ENCODE measurements around the gene ASB5.
A peak's percentile ranks its signal among the peaks of the same experiment; 100 is the strongest.
"Not testable (repeated sequence)": the region's sequence is repeated elsewhere in the genome, so short reads cannot be mapped to it uniquely, and the experiment has no call there.

Gene ASB5

DNA sequence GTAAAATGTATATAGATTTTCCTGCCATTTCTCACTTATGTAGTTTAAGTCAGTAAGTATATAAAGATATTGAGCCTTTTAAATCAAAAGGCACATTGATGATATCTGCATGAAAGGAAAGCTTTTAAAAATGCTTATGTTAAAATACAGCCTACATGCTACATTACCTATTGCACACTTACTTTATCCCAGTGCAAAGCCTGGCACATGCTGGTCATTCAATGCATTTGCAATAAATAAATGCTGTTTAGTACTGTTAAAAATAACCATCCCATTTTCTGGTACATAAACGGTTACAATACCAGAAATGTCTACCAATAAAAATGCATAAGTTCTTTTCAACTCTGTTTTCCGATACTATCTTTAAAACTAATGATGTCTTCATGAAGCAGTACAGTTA lies 51.5 kb downstream of the ASB5 start:
- no peak for DNase-seq

DNA sequence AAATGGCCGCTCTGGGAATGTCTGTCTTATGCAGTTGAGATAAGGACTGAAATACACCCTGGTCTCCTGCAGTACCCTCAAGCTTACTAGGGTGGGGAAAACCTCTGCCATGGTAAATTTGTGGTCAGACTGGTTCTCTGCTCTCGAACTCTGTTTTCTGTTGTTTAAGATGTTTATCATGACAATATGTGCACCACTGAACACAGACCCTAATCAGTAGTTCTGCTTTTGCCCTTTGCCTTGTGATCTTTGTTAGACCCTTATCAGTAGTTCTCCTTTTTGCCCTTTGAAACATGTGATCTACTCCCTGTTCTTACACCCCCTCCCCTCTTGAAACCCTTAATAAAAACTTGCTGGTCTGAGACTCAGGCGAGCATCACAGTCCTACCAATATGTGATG lies 56.7 kb downstream of the ASB5 start:
- not testable (repeated sequence) for DNase-seq

DNA sequence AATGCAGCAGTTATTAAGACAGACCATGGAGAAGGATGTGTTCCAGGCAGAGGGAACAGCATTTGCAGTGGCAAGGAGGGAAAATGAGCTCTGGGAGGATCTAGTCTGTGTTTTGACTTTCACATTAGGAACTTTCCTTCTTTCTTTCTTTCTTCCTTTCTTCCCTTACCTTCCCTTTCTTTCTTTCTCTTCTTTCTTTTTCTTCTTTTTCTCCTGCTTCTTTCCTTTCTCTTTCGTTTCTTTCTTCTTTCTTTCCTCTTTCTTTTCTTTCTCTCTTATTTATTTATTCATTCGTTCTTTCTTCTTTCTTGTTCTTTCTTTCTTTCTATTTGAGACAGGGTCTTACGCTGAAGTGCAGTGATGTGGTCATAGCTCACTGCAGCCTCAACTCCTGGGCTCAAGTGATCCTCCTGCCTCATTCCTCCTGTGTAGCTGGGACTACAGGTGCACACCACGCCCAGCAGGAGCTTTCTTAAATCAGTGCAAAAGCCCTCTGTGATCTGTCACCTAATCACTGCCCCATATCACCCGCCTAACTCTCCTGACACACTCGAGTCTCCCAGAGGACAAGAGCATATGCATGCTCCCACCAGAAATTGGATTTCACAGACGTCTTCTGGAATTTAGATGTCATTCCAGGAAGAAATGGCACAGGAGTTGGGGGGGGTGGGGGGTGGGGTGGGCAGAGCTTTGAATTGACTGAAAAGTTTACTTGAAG lies 58.3 kb downstream of the ASB5 start:
- DNase-seq, result no peak

DNA sequence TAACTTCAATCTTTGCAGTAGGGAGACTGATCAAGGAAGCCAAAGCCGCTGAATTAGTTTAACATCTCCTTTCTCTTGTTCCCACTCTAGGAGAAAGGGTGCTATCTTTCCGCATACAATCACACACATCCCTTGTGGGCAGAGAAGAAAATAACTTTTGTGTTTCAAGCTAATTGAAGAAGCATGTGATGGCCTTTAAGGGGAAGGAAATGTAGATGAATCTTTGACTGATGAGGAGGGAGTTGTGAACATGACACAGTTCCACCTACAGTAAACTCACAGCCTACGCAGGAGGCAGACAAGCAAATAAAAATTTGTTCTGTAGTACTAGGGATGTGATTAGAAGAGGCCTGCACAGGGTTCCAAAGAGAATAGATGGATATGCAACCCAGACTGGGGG lies 58.9 kb downstream of the ASB5 start:
- no peak for DNase-seq

DNA sequence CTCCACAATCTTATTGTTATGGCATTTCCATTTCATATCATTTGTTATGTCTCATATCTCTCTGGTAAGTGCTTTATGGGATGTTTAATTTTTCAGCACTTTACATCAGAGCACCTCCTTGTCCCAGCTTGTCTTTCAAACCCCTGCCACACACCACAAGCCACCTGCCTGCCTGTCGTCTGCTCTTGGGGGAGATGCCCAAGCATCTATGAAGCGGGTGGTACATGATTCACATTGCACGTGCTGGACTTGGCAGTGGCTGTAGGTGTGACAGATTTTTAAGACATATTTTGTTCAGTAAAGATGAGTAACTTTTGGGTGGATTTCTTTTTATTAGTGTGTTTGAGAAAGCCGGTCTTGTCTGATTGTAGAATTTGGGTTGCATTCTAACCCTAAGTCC lies 59.5 kb downstream of the ASB5 start:
- no peak for DNase-seq

DNA sequence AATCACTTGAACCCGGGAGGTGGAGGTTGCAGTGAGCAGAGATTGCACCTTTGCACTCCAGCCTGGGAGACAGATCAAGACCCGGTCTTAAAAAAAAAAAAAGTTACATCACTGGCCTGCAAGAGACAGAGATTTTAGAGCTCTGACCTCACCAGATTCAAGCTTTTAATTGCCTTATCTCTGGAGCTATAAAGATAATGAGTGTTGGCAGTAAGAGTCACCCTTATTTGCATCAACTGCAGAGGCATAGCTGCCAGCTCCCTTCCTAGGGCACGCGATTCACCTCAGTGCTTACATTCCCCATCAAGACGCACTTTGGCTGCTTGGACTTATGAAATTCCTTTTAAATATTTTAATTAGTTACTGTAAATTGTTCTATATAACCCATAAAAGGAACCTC lies 61.2 kb downstream of the ASB5 start:
- no peak for DNase-seq

DNA sequence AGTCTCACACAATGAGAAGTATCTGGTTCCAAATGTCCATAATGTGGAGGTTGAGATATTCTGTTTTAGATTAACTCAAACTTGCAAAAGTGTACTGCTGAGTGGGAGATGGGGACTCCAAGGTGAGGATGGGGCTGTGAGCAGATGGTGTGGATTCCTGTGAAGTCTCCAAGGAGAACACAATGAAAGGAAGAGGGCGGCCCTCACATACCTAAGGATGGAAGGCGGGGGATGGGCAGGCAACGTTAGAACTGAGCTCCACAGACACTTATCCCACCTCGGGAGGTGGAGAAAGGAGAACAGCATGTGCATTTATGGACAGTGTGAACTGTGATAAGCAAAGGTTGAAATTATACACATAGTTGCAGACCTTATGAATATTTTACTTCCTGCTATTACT lies 63.7 kb downstream of the ASB5 start:
- DNase-seq, result no peak

DNA sequence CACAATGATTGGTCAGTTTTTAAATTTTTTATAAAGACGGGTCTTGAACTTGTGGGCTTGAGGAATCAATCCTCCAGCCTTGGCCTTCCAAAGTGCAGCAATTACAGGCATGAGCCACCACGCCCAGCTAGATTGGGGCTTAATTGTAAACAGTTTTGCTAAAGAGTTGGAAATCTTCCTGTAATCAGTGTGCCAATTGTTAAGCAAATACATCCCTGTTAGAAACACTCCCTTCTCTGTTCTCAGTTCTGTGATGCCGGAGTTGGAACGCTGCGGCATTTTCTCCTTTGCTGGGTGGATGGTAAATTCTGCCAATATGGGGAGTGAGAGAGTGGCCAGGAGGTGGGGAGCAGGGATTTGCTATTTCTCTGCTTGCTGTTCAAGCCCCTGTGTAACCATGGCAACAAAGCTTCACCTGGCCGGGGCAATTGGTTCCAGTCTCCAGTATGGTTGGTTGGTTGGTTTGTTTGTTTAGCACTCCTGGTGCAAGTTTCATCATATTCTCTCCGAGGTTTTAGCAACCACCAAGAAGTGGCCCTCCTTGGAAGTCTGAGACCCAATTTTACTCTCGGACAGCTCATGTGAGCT lies 70.6 kb downstream of the ASB5 start:
- DNase-seq, result no peak

DNA sequence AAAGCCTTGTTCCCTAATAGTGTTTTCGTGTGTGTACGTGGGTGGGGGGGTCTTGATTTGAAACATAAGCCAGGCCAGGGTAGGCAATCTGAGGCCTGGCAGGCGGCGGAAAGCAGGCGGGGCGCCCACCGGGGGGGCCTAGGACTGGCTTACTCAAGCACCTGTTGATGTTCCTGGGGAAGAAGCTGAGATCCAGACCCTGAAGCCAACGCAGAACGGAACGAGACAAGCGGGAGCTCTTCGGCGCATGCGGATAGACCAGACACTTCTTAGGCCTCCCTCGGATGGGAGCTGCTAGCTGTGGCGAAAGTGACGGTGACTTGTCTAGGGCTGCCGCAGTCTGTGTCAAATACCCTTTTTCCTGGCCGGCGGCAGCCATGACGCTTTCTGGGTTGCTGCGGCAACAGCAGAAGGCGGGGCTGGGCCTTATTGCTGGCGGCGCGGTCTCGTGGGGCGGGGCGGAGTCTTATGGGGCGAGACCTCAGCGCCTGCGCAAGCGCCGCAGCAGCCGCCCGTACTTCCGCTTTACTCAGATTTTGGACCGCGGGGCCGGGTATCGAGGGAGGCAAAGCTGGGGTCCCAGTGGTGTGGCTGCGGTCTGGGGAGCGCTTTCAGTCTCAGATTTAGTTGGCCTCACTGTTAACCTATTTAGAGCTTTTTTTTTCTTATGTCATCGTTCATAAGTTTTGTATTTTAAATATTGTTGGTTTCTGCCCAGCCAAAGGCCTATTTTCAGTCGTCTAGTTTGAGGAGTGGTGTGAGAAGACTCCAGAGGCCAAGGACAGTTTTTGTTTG lies 73.6 kb downstream of the ASB5 start, which contains the start of gene SPATA4:
Gene SPATA4 (minus strand): TSS at position 402 of the 795 bp plus-strand sequence. CDS start 23 bp downstream, at position 379.
- DNase-seq, result peak; percentile 18

DNA sequence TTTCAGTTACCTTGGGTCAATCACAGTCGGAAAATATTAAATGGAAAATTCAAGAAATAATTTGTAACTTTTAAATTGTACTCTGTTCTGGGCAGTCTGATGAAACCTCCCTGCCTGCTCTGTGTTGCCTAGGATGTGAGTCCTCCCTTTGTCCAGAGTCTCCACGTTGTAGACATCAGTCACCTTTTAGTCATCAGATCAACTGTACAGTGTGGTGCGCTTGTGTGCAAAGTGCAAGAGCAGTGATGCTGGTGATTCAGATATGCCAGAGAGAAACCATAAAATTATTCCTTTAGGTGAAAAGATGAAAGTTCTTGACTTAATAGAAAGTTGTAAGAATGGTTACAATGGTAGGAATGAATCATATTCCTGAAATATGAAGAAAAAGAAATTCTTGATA lies 75.1 kb downstream of the ASB5 start:
- DNase-seq, result no peak

DNA sequence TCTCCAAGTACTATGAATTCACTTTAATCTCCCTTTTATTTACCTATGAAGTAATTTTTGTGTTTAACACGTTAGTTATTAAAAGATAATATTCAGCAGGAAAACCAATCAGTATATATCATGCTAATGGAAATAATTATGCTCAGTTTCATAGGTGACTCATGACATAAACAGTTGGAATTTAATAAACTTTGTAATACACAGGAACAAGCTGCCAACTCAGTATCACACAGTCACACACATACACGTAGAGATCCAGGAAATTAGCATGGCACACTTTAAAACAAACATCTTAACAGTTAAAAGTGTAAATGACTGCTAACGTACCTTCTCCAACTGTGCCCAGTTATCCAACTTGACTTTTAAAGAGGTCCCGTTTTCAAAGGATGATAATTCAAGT lies 75.9 kb downstream of the ASB5 start:
- DNase-seq, result no peak

DNA sequence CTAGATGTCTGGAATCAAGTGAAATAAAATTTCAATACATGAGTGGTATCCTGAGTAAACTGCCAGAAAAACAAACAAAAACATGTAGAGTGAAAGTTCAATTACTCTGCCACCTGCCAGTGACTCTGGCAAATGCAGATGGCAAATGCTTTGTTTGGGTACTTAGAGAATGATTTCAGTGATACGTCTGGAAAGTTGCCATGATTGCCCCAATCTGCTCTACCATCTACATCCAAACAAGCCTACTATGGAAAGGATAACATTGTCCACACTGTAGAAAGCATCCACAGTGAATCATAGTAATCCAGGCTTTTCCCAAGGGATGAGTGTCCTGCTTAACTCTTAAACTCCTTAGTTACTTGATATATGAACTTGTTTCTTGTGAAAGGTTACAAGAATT lies 77.0 kb downstream of the ASB5 start:
- DNase-seq, result no peak

DNA sequence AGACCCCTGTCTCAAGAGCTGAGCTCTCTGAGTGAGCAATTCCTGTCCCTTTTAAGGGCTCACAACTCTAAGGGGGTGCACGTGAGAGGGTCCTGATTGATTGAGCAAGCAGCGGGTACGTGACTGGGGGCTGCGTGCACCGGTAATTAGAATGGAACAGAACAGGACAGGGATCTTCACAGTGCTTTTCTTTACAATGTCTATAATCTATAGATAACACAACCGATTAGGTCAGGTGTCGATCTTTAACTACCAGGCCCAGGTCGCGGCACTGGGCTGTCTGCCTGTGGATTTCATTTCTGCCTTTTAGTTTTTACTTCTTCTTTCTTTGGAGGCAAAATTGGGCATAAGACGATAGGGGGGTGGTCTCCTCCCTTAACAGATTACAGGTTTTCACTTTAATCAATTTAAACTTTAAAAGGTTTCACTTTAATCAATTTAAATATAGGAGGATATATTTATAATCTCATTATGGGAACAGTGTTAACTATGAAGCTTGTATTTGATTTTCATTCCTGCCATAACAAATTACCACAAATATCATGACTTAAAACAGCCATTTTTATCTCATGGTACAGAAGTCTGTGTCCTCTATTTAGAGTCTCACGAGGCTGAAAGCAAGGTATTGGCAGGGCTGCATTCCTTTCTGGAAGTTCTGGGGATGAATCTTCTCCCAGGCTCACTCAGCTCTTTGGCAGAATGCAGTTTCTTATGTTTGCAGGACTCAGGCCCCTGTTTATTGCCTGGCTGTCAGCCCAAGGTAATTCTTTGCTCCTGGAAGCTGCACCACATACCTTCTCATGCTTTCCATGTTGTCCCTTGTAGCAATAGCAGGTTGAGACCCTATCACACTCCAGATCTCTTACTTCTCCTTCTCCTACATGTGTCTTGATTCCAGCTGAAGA lies 78.9 kb downstream of the ASB5 start:
- DNase-seq, result no peak

DNA sequence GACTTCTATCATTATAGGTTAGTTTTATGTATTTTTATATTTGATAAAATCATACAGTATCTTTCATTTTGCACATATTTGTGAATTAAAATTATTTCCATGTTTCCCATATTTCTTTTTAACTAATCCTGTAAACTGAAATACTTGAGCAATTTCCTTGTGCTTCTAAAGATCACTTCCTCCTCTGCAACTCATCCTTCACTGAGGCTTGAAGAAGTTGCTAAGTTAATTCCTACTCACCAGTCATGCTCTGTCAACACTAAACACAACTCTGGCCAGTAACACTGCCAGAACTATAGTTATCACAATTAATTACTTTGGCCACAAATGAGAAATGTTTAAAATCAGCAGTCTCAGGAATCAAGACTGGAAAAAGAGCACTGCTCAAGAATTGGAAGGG lies 80.4 kb downstream of the ASB5 start:
- no peak for DNase-seq

DNA sequence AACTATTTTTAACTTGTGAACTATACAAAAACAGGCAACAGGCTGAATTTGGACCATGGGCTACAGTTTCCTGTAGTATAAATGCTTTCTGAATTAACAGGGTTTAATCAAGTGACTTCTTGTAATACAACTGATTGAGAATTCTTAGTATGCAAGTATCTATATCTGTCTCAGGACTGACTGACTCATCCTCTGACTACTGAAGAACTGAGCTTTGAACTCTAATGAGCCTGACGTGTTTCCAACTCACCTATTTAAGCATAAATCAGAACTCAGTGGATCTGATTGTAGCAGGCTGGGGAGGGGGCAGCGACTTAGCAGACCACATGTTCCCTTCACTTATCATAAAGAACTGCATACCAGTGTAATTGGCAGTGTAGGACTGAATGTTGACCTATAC lies 81.4 kb downstream of the ASB5 start:
- no peak for DNase-seq

DNA sequence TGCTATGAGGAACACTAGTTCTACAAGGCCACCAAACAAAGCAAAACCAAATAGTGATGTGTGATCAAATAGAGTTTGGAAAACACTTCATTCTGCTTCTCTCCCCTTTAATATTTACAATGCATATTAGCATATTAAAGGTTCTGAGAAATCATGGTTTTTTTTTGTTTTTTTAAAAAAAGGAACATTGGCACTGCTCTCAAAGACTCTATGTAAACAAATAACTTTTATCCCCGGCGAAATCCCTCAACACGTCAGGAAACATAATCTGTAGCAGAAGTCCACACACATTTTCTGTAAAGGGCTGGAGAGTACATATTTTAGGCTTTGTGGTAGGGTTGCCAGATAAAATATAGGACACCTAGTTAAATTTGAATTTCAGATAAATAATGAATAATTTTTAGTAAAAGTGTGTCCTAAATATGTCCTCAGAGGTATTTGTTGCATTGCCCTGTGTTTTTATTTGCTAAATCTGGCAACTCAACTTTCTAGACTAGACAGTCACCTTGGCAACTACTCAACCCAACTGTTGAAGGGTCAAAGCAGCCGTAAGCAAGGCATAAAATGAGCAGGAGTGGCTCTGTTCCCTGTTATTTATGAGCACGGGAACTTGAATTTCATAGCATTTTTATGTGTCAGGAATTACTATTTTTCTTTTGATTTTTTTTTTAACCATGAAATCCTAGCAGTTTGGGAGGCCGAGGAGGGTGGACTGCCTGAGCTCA lies 82.2 kb downstream of the ASB5 start:
- no peak for DNase-seq

DNA sequence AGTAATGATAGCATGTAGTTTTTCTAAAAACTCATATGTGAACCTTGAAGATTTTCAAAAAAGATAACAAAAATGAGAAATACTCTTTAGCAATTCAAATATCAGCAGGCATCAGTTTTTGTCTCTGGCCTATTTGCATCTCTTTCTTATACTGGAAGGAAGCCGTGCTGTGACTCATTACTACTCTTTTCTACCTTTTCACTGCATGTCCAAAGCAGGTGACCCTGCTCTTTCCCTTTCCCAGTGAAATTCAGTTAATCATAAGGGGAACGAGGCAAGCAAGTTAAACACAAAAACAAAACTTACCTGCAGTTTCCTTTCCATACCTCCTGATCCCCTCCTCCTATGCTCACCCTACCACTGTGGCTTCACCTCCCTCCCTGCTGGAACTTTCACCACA lies 83.0 kb downstream of the ASB5 start:
- DNase-seq, result no peak

DNA sequence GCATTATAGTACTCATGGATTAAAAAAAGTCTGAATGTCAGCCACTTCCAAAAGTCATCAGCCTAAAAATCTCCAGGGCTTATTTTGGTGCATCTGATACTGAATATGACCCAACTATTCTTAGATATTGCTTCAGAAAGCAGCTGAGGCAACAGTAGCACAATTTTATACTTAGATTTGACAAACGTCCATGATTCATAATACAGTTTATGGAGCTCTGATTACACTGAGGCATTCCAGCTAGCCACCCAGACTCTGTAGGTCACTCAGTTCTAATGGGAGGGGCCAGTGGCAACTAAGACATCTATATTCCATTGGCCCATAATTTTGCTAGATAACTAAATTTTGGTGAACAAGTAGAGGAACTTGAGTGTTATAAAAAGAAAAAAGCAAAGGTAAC lies 84.0 kb downstream of the ASB5 start:
- no peak for DNase-seq
